ENCODE data around the gene OR6A2. TPM values are rescaled to one million over a fixed set of nuclear protein-coding genes. Genes with fewer than 3 reads are reported as not detected.
A peak's percentile ranks its signal among the peaks of the same experiment; 100 is the strongest.

The OR6A2 gene
- total and polyA plus RNA-seq, 2 of the 8 experiments (the other 6 are each of a cell fraction or from before 2014, with no cell fraction given): 0.14 to 0.20 TPM

DNA sequence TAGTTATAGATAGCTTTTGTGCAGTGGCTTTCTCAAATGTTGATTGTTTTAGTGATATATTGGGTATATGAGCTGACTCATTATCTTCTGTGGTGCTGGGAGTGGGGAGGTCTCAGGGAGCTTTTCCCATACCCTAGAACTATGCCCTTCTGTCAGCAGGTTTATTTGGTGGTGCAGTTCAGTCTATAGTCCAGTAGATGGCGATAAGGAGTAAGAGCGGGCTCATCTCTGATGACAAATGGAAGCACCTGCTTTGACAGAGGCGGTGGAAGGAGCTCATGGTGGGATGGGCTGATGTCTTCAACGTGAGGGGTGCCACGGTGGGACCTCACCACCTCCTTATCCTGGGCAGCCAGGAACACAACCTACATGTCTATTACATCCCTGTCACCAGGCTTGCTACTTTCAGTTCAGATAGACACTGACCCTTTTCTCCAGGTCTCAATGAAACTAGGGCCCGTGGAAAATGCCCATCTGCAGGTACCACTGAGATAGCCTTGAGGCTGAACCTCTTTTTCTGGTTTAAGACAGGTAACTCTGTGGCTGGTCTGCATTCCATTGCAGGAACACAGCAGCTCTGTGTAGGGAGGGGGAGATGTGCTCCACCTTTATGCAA, 13.0 kb upstream of the OR6A2 start:
- no peak overlapping the region for H4K8ac ChIP-seq (ENCODE audit: extremely low read depth, insufficient read depth, low read length)
- FAIRE-seq: peak; percentile 91
- TF ChIP-seq, protein P1, sequence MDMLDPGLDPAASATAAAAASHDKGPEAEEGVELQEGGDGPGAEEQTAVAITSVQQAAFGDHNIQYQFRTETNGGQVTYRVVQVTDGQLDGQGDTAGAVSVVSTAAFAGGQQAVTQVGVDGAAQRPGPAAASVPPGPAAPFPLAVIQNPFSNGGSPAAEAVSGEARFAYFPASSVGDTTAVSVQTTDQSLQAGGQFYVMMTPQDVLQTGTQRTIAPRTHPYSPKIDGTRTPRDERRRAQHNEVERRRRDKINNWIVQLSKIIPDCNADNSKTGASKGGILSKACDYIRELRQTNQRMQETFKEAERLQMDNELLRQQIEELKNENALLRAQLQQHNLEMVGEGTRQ (IDR thresholded peaks at IDR 0.05; ENCODE audit: low read length): no peak

More for the DNA sequence above, 13.0 kb upstream of the OR6A2 start:
- H3K4ac ChIP-seq (replicated peaks; ENCODE audit: insufficient read length, low read depth, low read length): no peak overlapping the region
- H3K23ac ChIP-seq (ENCODE audit: insufficient read length): no peak overlapping the region
- H2AFZ ChIP-seq (ENCODE audit: low read length): no peak overlapping the region
- no peak overlapping the region for H2BK20ac ChIP-seq (ENCODE audit: low read length)
- 28% methylated on average over 6 of the region's 6 CpGs; no CpG with 5 or more reads in 1 of the 2 experiments for WGBS, 2 experiments (ENCODE audit: extremely low coverage in 1 of 2, insufficient coverage in 1 of 2, insufficient read length in 1 of 2, insufficient replicate concordance in 2 of 2, low coverage in 1 of 2, low lambda C conversion rate in 2 of 2, missing lambda C conversion rate in 1 of 2)
- no peak overlapping the region for H2BK12ac ChIP-seq (ENCODE audit: low read depth, low read length)
- H2BK5ac ChIP-seq (ENCODE audit: low read depth, low read length): no peak overlapping the region
- H3K9me3 ChIP-seq (ENCODE audit: insufficient read depth in 2 of 2, low read depth in 1 of 2, low read length in 1 of 2): no peaks in the 10 kb centered on the region
- H3K27me3 ChIP-seq (replicated peaks in 1 of 4; ENCODE audit: control insufficient read depth in 3 of 4, extremely low read depth in 1 of 4, insufficient read depth in 3 of 4, low read length in 3 of 4): no peaks in the 10 kb centered on the region
- no peak overlapping the region for H3K18ac ChIP-seq (ENCODE audit: extremely low read depth, low read length)
- H3K79me2 ChIP-seq (ENCODE audit: control insufficient read depth in 1 of 2, insufficient read depth in 2 of 2, low read length in 2 of 2): no peaks in the 10 kb centered on the region
- no peaks in the 10 kb centered on the region for H3K23me2 ChIP-seq (ENCODE audit: low read depth, low read length)
- H2BK120ac ChIP-seq (replicated peaks; ENCODE audit: low read depth, low read length): no peak overlapping the region
- no peaks in the 10 kb centered on the region; a peak in 1 of 7 replicates for H3K4me1 ChIP-seq (replicated peaks in 1 of 4; ENCODE audit: control insufficient read depth in 3 of 4, insufficient read depth in 4 of 4, low read length in 3 of 4)
- no peak overlapping the region for H2BK15ac ChIP-seq (ENCODE audit: low read length)
- H4K91ac ChIP-seq (replicated peaks; ENCODE audit: insufficient read length, low read length): no peak overlapping the region
- ChIA-PET POLR2A (ENCODE audit: partially characterized antibody) (interaction anchor here (1.3 kb wide), 1 partner anchor 208 kb away, joined by 3 read pairs; the partner anchor contains the start of genes NLRP14 and ZNF214), CTCF (ENCODE audit: partially characterized antibody) (interaction anchor here (0.6 to 3.2 kb wide), 56 partner anchors 9 to 1278 kb away, joined by 3 to 34 read pairs (median 4); partner anchors contain the start of genes NLRP14, OR2AG1, OR2AG2 and ZNF214)
- no peak overlapping the region for H3K27ac ChIP-seq (ENCODE audit: low read depth, low read length)
- H4K20me1 ChIP-seq (replicated peaks in 1 of 2; ENCODE audit: control insufficient read depth in 1 of 2, insufficient read depth in 2 of 2, low read length in 2 of 2): no peaks in the 10 kb centered on the region
- no peak overlapping the region for H3K56ac ChIP-seq (replicated peaks; ENCODE audit: insufficient read length, low read depth, low read length)
- H3K4me3 ChIP-seq (ENCODE audit: extremely low read depth in 1 of 4, insufficient read depth in 2 of 4, low read depth in 3 of 4, low read length in 4 of 4): no peak overlapping the region
- H2AK5ac ChIP-seq (ENCODE audit: low read depth, low read length): no peak overlapping the region
- H3K36me3 ChIP-seq (ENCODE audit: control insufficient read depth in 2 of 4, insufficient read depth in 4 of 4, low read length in 3 of 4): no peaks in the 10 kb centered on the region
- H4K5ac ChIP-seq (ENCODE audit: insufficient read length, low read depth, low read length): no peak overlapping the region
- H3K9ac ChIP-seq (replicated peaks in 1 of 4; ENCODE audit: extremely low read depth in 1 of 4, low read depth in 3 of 4, low read length in 3 of 4): no peak overlapping the region
- H3K14ac ChIP-seq (ENCODE audit: insufficient read length): no peak overlapping the region
- H3K4me2 ChIP-seq (ENCODE audit: insufficient read depth in 1 of 2, low read depth in 2 of 2, low read length in 2 of 2): no peak overlapping the region
- H3K79me1 ChIP-seq (ENCODE audit: low read depth, low read length): no peaks in the 10 kb centered on the region
- DNase-seq (ENCODE audit: low read depth in 1 of 2, low spot score in 2 of 2): no peak

Data from H1 (cell line).